Measurements from ENCODE around the gene TSC22D2.

GRCh38 chr3:150384296-150385212 is 23.5 kb upstream of the TSC22D2 start:
- no peak for TF ChIP-seq CTCF (conservative IDR thresholded peaks at IDR 0.05; ENCODE audit: low read depth, low read length)
- TF ChIP-seq POLR2A (IDR thresholded peaks at IDR 0.05; ENCODE audit: low read depth, low read length) = no peak
